SK-N-MC (cell line): ENCODE results near the gene GUCA2B.

Experiments used
- EZH2 ChIP-seq: fragments of 200-600 bp; sonication (generic); IDR thresholded peaks from one replicate; pipeline ENCODE4 v1.6.1; 2017; ENCODE audit warnings: antibody characterized with exemption
- POLR2AphosphoS5 ChIP-seq: IDR thresholded peaks from 2 replicates; pipeline ENCODE4 v1.6.1; 2012; ENCODE audit warnings: mild to moderate bottlenecking, low read depth, low read length, borderline replicate concordance

DNA sequence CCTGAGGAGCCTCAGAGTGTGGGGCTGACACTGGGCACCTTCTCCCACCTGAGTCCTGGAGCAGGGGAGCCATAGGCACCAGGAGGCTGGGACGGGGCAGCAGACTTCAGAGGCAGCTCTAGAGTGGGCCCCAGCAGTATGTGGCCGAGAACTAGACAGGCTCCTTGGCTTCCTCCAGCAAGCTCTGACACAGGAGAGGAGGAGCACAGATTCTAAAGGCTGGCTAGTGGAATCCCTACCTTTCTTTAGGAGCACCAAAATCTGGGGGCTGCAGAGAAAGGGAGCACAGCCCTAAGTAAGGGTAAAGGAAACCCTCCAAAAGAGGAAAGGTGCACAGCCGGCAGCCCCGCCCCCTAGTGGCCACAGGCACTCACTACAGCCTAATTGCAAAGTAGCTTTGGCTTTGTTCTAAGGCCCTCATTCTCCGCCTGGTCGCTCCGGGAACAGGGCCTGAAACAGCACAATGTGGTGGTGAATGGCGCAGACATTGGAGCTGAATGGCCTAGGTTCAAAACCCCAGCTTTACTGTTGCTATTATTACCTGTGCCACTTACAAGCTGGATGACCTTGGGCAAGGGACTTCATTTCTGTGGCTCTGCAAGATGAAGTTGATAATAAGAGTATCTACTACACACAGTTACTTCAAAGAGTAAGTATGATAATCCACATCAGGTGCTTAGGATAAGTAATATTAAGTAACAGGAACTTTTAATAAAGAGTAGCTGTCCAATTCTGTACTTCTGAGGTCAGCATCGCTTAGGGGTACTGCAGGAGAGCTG, 20.1 kb downstream of the GUCA2B start:
- TF ChIP-seq POLR2AphosphoS5, result no peak
- no peak for TF ChIP-seq EZH2
